ENCODE results near the gene WBP1. TPM values are rescaled to one million over a fixed set of nuclear protein-coding genes. Genes with fewer than 3 reads are reported as not detected.

The WBP1 gene
- total and polyA plus RNA-seq, 2 donors (not counting 3 experiments of a cell fraction or from before 2014, with no cell fraction given), result 50.5 to 209 TPM

DNA sequence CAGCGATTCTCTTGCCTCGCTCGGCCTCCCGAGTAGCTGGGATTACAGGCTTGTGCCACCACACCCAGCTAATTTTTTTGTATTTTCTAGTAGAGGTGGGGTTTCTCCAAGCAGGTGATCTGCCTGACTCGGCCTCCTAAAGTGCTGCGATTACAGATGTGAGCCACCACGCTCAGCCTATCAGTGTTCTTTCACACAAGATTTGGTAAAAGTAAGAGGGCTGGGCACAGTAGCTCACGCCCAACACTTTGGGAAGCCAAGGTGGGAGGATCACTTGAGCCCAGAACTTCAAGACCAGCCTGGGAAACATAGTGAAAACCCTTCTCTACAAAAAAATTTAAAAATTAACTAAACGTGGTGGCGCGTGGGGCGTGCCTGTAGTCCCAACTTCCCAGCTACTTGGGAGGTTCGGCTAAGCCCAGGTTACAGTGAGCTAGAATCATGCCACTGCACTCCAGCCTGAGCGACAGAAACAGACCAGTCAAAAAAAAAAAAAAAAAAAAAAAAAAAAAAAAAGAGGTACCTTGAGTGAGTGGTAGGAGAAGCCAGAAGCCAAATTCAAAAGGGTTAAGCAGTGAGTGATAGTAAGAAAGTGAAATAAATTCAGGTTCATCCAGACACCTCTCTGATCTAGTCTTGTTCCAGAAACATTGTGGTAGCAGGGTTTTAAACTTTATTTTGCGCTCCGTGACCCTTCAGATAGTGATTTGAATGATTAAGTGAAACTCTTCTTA, 13.3 kb downstream of the WBP1 start:
- DNase-seq (ENCODE audit: low read depth, low spot score), result no peak
- no TSS peak for BruUV-seq (replicated peaks)
- peak overlapping the region; percentile 71 for H2AFZ ChIP-seq (ENCODE audit: low read depth, low read length)
- H3K27me3 ChIP-seq (ENCODE audit: control insufficient read depth in 2 of 2, insufficient read depth in 2 of 2, low read length in 2 of 2), result no peaks in the 10 kb centered on the region
- no peaks in the 10 kb centered on the region for H3K9me1 ChIP-seq (replicated peaks; ENCODE audit: control insufficient read depth, extremely low read depth, insufficient read depth, low read length)
- H3K27ac ChIP-seq (ENCODE audit: insufficient read depth, low read depth, low read length), result peak overlapping the region; percentile 10
- H4K20me1 ChIP-seq (replicated peaks; ENCODE audit: control insufficient read depth, extremely low read depth, insufficient read depth, low read length), result no peaks in the 10 kb centered on the region
- dilution Hi-C loops (cut with MboI; ENCODE audit: extremely low pct_ligation_motif_present, low sequenced_read_pairs), result no loop called here
- H3K4me1 ChIP-seq (ENCODE audit: control insufficient read depth, extremely low read depth, insufficient read depth, low read length), result peaks cover 13% of the 10 kb centered on the region
- H3K4me3 ChIP-seq (replicated peaks in 1 of 3; ENCODE audit: insufficient read depth in 1 of 3, low read depth in 1 of 3, low read length in 3 of 3), result peak overlapping the region; percentile 43 to 84 (median 75)
- H3K36me3 ChIP-seq (ENCODE audit: control insufficient read depth in 2 of 2, extremely low read depth in 1 of 2, insufficient read depth in 2 of 2, low read length in 2 of 2), result peaks cover 0 to 7% of the 10 kb centered on the region in 2 experiments
- TF ChIP-seq EZH2 (IDR thresholded peaks at IDR 0.05; ENCODE audit: borderline replicate concordance, low read depth, low read length, severe bottlenecking), result no peak
- no peak for TF ChIP-seq FOS (IDR thresholded peaks at IDR 0.05; ENCODE audit: borderline replicate concordance, insufficient read depth, low read length)
- no peak for TF ChIP-seq POLR2AphosphoS5 (IDR thresholded peaks at IDR 0.05; ENCODE audit: insufficient read depth, low read depth, low read length)
- TF ChIP-seq CTCF (IDR thresholded peaks at IDR 0.05; ENCODE audit: extremely low read depth in 1 of 2, insufficient read depth in 1 of 2, low read depth in 1 of 2, low read length in 2 of 2), result no peak
- TF ChIP-seq, protein P1, sequence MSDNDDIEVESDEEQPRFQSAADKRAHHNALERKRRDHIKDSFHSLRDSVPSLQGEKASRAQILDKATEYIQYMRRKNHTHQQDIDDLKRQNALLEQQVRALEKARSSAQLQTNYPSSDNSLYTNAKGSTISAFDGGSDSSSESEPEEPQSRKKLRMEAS (IDR thresholded peaks at IDR 0.05; ENCODE audit: insufficient read depth, insufficient read length), result no peak
- TF ChIP-seq MYC (IDR thresholded peaks at IDR 0.05; ENCODE audit: low read depth, low read length), result no peak
- TF ChIP-seq JUN (IDR thresholded peaks at IDR 0.05; ENCODE audit: borderline replicate concordance, insufficient read depth, insufficient read length, low read depth), result no peak
- no peak for TF ChIP-seq POLR2A (IDR thresholded peaks at IDR 0.05; ENCODE audit: low read depth, low read length)
- TF ChIP-seq GATA2 (IDR thresholded peaks at IDR 0.05; ENCODE audit: insufficient read depth, insufficient read length, low read depth, low read length), result no peak
- peak overlapping the region; percentile 89 for H3K4me2 ChIP-seq (ENCODE audit: insufficient read depth, low read length)
- peak overlapping the region; percentile 46 for H3K9ac ChIP-seq (replicated peaks; ENCODE audit: extremely low read depth, insufficient read depth, low read length)
- intact Hi-C loops (cut with micrococcal nuclease), result loop anchor here (1.0 kb wide), 1 partner anchor 11 kb away; the partner anchor contains the start of gene CCDC142
- no peaks in the 10 kb centered on the region for H3K79me2 ChIP-seq (ENCODE audit: control insufficient read depth, insufficient read depth, low read length)
- ChIA-PET POLR2A (interaction anchor here (0.6 kb wide), 1 partner anchor 39 kb away, joined by 3 read pairs; no protein-coding TSS in a partner anchor), CTCF (interaction anchor here (1.2 to 2.1 kb wide), 2 partner anchors 11 to 61 kb away, joined by 5 to 12 read pairs; partner anchors contain the start of genes CCDC142 and TTC31)
- H3K9me3 ChIP-seq (replicated peaks; ENCODE audit: control insufficient read depth, insufficient read depth, low read length), result no peaks in the 10 kb centered on the region
- FAIRE-seq, result no peak

Measured in endothelial cell of umbilical vein (primary cell).